AG08396 (cell line): Measurements from ENCODE around the gene MEF2D.

Experiments
- DNase-seq: peaks from one replicate; pipeline ENCODE4 v3.0.0; 2012; ENCODE audit warnings: low spot score, mixed read lengths

MEF2D gene

DNA sequence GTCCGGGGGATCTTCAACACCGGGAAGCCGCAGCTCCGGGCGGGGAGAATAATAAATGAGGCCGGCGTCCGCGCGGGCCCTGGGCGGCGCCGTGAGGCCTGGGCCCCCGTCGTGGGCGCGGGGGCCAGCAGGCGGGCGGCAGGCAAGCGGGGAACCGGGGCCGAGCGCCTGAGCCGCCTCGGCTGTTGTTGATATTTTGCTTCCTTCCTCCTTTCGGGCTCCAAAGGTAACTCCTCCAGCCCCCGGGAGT, at the start of gene MEF2D:
Gene MEF2D, minus strand, starts transcription at position 233 of the 250 bp plus-strand sequence. CDS start 17,483 bp downstream, outside the sequence.
- DNase-seq: no peak

- no peak for DNase-seq
Observed at GRCh38 chr1:156550346-156550745, 49.8 kb upstream of the MEF2D start.

DNA sequence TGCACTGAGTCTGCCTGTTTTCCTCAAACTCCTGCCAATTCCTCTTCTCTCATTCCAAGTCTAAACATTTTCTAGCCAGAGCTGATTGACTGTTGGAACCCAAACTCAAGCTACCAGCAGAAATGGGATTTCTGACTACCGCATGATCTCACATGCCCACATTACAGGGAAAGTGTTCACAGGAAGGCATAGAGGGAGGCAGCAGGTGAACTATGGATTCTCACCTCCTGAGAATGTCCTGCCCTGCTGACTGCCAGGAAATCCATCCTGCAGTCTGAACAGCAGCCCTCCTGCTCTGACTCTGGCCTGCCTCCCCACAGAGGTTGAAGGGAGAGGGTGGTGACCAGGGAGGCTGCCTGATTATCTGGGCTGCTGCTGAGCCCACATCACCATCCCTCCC, 49.3 kb upstream of the MEF2D start:
- no peak for DNase-seq

- DNase-seq: no peak
Observed at GRCh38 chr1:156549390-156549789, 48.8 kb upstream of the MEF2D start.

GRCh38 chr1:156547982-156548381, 47.4 kb upstream of the MEF2D start:
- DNase-seq: no peak

DNA sequence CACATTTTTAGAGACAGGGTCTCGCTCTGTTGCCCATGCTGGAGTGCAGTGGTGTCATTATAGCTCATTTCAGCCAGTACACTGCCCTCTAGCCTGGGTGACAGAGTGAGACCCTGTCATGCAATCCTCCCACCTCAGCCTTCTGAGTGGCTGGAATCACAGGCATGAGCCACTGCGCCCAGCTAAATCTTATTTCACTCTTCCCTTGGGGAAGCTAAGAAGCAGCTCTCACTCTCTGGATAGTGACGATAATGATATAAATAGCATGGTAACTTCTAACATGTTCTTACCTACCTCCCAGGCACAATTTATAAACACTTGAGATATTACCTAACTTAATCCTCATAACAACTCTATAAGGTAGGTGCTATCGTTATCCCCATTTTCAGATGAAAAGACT, 46.9 kb upstream of the MEF2D start:
- no peak for DNase-seq

- DNase-seq: no peak
Observed at GRCh38 chr1:156546267-156546666, 45.7 kb upstream of the MEF2D start.

DNA sequence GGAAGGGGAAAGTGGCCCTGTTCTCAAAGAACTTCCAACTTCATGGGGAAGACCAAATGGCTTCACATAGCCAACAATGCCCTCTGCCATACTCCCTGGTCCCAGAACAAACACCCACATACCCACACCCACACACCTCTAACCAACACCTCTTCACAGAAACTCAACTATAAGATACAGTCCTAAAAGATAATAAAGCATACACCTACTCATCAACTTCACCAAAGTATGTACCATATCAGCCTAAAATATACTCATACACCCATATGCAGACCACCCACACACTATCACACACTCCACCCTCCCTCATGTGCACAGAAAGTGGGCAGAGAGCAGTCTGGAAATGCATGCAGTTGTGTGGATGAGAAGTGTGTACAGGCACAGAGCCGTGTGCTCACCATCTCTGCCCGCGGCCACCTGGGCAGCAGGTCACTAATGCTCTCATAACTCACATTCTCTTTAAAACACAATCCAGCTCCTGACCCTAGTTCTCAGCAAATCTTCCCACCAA, 44.1 kb upstream of the MEF2D start:
- DNase-seq: no peak

DNA sequence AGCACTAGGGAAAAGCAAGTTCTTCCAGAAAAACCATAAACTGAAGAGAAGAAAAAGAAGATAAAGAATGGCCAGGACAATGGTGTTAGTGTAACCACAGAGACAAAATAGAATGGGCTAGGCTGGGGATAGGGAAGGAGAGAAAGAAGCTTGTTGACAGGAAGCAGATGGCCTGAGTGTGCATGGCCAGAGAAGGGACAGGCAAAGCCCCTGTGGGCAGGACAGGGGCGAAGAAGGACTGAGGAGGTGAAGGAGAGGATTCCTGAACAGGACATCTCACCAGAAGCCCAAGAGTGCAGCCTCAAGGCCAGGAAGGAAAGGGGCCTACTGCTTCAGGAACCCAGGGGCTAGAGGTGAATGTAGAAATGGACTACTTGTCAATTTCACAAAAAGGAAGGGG, 42.5 kb upstream of the MEF2D start:
- DNase-seq: no peak

- DNase-seq: no peak
Observed at GRCh38 chr1:156540955-156541354, 40.4 kb upstream of the MEF2D start.

DNA sequence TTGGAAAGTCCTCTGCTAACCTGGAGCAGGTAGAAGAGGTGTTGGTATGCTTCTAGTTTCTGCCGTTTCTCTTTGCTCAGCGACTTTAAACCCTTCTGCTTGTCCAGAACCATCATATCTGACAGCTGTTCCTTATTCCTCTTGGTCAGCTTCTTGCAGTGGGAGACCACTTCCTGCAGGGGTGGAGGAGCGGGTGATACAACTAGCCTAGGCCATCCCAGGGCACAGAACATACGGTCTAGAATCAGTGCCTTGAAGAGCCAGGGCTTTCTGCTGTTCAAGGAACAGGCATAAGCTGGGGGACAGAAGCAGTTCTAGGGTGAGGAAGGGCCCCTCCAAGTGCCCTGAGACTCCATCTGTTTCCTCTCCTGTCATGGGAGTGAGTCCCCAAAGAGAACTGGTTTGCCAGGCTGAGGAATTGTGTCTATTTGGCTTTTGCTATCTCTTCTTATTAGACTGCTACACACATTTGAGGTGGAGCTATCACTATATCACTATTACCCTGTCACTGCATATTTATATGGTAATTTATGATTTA, 39.3 kb upstream of the MEF2D start:
- no peak for DNase-seq

- no peak for DNase-seq
Observed at GRCh38 chr1:156538711-156539440, 38.3 kb upstream of the MEF2D start.

- DNase-seq: no peak
Observed at GRCh38 chr1:156537027-156537426, 36.5 kb upstream of the MEF2D start.

DNA sequence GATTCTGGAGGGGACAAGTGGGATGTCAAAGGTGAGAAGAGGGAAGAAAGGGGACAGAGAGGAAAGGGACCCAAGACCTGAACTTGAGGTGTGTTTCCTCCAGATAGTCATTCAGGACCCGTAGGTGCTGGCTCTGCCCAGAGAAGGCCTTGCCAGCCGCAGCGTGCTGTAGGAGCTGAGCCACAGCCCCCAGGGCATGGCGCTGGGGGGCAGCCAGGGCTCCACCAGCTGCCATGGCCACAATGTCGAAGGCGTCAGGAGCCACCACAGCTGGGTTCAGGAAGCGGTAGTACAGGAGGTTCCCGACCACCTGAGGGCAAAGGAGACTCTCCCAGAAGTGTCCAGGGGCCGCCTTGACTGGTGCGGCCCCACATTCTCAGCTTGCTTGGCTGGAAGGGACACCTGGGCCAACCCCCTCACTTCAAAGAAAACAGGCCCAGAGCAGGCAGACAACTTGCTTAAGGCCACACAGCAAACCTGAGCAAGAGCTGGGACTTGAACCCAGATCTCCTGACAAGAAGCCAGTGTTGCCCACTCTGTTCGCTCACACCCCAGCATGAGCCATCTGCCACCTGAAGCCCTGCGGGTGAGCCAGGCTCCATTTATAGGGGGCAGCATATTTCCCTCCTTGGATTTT, 34.0 kb upstream of the MEF2D start:
- no peak for DNase-seq

DNA sequence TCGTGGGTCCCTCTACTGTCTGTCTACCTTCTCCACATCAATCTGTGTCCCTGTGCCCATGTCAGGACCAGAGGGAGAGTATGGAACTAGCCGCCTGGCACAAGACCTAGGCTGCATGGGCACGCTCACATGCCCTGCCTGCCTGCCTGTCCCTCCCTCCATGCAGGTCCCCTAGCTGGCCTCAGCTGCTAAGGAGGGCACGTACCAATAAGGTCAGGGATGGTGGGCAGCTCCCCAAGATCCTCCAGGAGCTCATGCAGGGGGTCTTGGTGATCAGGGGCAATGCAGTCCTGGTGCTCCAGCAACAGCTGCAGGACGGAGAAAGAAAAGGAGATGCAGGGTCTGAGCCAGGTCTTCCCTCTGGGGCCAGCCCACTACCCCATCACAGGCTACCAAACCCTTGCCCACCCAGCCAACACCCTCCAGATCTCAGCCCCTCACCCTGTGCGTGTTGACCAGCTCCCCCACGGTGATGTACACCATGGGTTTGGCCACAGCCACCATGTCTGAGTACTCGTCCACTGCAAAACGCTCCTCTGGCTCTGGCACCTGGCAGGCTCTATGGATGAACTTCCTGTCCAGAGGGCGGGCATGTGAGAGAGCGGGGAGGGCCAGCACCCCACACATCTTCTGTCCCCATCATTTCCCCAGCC, 33.1 kb upstream of the MEF2D start:
- DNase-seq: no peak

GRCh38 chr1:156532374-156532773, 31.8 kb upstream of the MEF2D start:
- no peak for DNase-seq

GRCh38 chr1:156530006-156530405, 29.4 kb upstream of the MEF2D start:
- no peak for DNase-seq

DNA sequence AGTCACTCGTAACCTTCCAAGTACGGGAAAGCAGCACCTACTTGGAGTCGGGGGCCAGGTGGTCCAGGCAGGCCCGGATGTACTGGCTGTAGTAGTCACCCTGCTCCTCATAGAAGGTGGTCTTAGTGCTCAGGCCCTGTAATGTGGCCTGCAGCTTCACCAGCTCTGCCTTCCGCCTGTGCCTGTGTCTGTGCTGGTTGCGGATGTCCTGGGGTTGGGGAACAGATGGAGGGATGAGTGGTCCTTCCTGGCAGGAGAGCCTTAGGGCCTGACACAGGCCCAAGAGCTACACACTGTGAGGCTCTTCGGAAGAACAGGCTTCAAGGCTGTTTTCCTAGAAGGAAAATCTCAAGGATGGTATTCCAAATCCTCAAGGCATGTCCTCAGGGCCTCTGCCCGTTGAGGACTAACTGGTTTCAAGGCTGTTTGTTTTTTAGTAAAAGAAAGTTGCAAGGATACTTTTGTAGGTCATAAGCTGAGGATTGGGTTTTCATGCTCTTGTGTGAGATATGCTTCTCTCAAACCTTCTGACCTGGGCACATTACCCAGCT, 28.4 kb upstream of the MEF2D start:
- DNase-seq: no peak

DNA sequence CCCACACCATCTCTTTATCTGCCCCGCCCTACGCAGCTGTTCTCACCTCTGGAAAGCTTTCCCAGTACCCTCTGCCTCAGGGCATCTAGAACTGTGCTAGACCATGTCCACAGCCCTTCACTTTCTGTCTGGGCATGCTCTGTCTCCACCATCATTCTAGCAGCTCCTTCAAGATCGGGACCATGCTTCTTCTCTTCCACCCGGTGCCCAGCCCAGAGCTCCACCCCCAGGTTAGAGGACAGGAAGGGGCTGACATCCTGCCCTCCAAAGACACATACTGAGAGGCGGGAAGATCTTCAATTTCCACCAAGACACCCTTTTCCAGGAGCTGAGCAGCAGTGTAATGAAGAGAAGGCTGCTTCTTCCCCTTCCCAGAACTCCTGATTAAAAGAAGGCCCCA, 27.7 kb upstream of the MEF2D start:
- no peak for DNase-seq

DNA sequence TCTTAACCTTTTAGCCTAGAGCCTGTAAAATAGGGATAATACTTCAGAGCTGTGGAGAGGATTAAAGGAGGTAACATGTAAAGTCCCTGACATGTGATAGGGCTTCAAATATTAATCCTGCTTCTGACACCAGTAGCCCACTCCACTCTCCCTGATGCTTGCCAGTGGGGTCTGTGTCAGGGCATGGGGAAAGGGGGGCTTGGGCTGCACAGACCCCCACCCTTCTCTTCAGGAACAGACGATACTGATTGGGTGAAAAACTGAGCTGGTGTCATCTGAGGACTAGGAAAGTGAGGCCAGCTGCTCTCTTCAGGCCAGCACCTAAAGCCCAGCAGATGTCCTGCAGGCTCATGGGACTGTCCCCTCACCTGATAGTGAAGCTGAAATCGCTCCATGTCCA, 27.0 kb upstream of the MEF2D start:
- DNase-seq: no peak

- DNase-seq: no peak
Observed at GRCh38 chr1:156525856-156526489, 25.4 kb upstream of the MEF2D start.

DNA sequence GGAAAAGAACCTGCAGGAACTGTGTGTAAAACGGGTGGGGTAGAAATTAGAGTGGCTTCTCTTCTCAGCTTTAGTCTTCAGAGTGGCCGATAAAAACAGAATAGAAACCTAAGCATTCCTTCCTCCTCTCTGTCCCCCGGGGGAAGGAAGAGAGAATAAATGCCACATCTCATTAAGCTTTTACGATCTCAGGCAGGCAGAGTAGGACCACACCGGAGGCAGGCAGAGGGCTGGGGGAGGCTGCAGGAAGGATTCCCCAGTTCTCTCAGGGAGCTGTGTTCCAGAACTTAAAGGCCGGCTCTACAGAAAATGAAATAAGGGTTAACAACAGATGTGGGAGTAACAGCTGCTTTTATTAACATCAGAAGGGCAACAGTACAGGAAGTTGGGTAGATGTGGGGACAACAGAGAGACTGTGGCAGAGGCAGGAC, 24.5 kb upstream of the MEF2D start:
- no peak for DNase-seq
